SU-DHL-6 (cell line): ENCODE measurements around the gene CCER1.

Experiments
- H2AFZ ChIP-seq: fragments of 200-600 bp; sonication (generic); 2 replicates; pipeline ENCODE4 v1.6.1; 2014; ENCODE audit warnings: low read depth, mild to moderate bottlenecking, moderate library complexity, mixed read lengths, antibody characterized with exemption, low read length; ENCODE audit not compliant: severe bottlenecking
- H3F3A ChIP-seq: fragments of 200-600 bp; shearing (Covaris generic); 2 replicates; pipeline ENCODE4 v1.6.0; 2016; ENCODE audit warnings: antibody characterized with exemption, mild to moderate bottlenecking; ENCODE audit not compliant: insufficient read depth
- H3K27ac ChIP-seq: fragments of 200-600 bp; sonication (generic); 2 replicates; pipeline ENCODE4 v1.5.1; 2016; ENCODE audit warnings: low read depth, mild to moderate bottlenecking, low read length, moderate library complexity, mixed read lengths
- H3K27me3 ChIP-seq: fragments of 200-600 bp; sonication (generic), shearing (Covaris generic); 2 replicates; pipeline ENCODE4 v1.6.0; 2014; ENCODE audit warnings: mild to moderate bottlenecking, low read length
- H3K36me3 ChIP-seq: fragments of 200-600 bp; sonication (generic); 2 replicates; pipeline ENCODE4 v1.6.1; 2014; ENCODE audit warnings: mild to moderate bottlenecking, low read length, mixed read lengths
- H3K4me2 ChIP-seq: fragments of 300-600, 200-600 bp; shearing (Covaris generic), sonication (generic); 2 replicates; pipeline ENCODE4 v1.6.0; 2014; ENCODE audit warnings: low read length, low read depth, mild to moderate bottlenecking; ENCODE audit not compliant: poor library complexity, severe bottlenecking
- H3K4me3 ChIP-seq: fragments of 200-600 bp; sonication (generic); 2 replicates; pipeline ENCODE4 v1.5.1; 2014; ENCODE audit warnings: antibody characterized with exemption, low read length, mild to moderate bottlenecking, mixed read lengths; ENCODE audit not compliant: insufficient read depth, poor library complexity, severe bottlenecking
- H3K79me2 ChIP-seq: fragments of 200-600 bp; sonication (generic); 2 replicates; pipeline ENCODE4 v1.6.1; 2014; ENCODE audit warnings: mild to moderate bottlenecking, low read length, moderate library complexity; ENCODE audit not compliant: insufficient read depth
- H3K9ac ChIP-seq: fragments of 200-600 bp; sonication (generic); 2 replicates; pipeline ENCODE4 v1.7.0; 2014; ENCODE audit warnings: mild to moderate bottlenecking, low read length
- H3K9me2 ChIP-seq: fragments of 200-600 bp; sonication (generic); replicated peaks from 2 replicates; pipeline ENCODE4 v1.6.1; 2014; ENCODE audit warnings: low read length; ENCODE audit not compliant: insufficient read depth
- H3K9me3 ChIP-seq: fragments of 200-600 bp; sonication (generic); 2 replicates; pipeline ENCODE4 v1.6.1; 2014; ENCODE audit warnings: low read length, mixed read lengths; ENCODE audit not compliant: insufficient read depth
- H4K20me1 ChIP-seq: fragments of 200-600 bp; sonication (generic); 2 replicates; pipeline ENCODE4 v1.6.1; 2014; ENCODE audit warnings: low read depth, mild to moderate bottlenecking, antibody characterized with exemption, low read length, moderate library complexity, mixed read lengths
- EZH2phosphoT487 ChIP-seq: fragments of 200-600 bp; sonication (generic), shearing (Covaris generic); conservative IDR thresholded peaks from 2 replicates; pipeline ENCODE4 v1.6.1; 2018; ENCODE audit warnings: mild to moderate bottlenecking, antibody characterized with exemption, low read length, moderate library complexity, mixed read lengths
- TF ChIP-seq, protein P1 (sequence below): fragments of 200-600 bp; sonication (generic); IDR thresholded peaks from one replicate; pipeline ENCODE4 v1.5.1; 2017; ENCODE audit warnings: antibody characterized with exemption, mild to moderate bottlenecking, low read length, moderate library complexity; ENCODE audit not compliant: insufficient read depth, poor library complexity, severe bottlenecking

Gene CCER1

DNA sequence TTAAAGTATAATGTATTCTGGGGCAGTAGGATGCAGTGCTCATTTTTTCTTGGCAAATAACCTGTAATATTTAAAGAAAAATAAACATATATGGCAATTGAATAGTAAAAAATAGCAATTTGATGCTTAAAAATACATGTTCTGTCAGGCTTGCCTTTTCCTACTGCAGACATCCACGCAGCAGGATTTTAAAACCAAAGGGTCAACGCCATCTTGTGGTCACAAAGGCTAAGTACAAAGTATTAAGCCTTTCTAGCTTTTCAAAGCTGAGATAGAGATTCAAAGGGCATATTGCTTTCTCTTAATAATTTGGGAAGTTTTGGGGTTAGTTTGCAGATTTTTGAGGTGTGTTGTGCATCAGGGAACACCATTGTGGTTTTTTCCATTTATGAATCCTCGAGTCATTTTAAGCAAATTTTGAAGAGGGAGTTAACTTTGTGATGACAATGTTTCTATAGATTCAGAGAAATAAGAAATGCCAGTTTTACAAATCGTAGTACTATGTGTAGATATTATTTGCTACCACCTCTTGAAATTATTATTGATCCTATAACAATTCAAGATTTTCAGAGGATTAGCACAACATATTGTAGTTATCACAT lies 4.7 kb upstream of the CCER1 start:
- no peaks in the 10 kb centered on the region for H3K9me2 ChIP-seq

DNA sequence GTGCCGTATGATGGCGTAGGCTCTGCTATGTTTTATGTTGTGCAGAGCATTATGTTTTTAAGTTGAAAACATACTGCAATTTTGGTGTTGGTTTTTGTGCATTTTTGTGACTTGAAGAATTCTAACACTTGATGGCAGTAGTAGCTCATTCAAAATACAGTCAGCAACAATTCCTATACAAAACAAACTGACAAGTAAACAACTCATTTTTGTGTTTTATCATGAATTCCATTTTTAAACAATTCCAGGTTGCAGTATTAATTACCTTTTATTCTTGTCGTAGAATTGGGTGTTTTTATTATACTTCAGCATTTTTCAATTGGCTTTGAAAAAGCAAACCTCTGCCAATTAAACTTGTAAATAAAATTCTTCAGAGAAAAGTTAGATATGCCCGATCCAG lies 4.1 kb upstream of the CCER1 start:
- Histone ChIP-seq H3K9me3 (no peaks in the 10 kb centered on the region), H3K4me2 (no peak overlapping the region), H3K9me2 (no peaks in the 10 kb centered on the region), H4K20me1 (peaks cover 1% of the 10 kb centered on the region; the same call in 1 of the 2 replicates), H2AFZ (no peak overlapping the region), H3K9ac (no peak overlapping the region), H3K4me3 (no peak overlapping the region), H3F3A (no peaks in the 10 kb centered on the region), H3K27me3 (no peaks in the 10 kb centered on the region), H3K27ac (no peak overlapping the region), H3K36me3 (no peaks in the 10 kb centered on the region), H3K79me2 (no peaks in the 10 kb centered on the region)
- TF ChIP-seq, protein P1, sequence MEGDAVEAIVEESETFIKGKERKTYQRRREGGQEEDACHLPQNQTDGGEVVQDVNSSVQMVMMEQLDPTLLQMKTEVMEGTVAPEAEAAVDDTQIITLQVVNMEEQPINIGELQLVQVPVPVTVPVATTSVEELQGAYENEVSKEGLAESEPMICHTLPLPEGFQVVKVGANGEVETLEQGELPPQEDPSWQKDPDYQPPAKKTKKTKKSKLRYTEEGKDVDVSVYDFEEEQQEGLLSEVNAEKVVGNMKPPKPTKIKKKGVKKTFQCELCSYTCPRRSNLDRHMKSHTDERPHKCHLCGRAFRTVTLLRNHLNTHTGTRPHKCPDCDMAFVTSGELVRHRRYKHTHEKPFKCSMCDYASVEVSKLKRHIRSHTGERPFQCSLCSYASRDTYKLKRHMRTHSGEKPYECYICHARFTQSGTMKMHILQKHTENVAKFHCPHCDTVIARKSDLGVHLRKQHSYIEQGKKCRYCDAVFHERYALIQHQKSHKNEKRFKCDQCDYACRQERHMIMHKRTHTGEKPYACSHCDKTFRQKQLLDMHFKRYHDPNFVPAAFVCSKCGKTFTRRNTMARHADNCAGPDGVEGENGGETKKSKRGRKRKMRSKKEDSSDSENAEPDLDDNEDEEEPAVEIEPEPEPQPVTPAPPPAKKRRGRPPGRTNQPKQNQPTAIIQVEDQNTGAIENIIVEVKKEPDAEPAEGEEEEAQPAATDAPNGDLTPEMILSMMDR = no peak
- no peak for TF ChIP-seq EZH2phosphoT487

More for the DNA sequence above, 4.7 kb upstream of the CCER1 start:
- Histone ChIP-seq H3K9me3 (no peaks in the 10 kb centered on the region), H3K4me3 (no peak overlapping the region), H3K36me3 (no peaks in the 10 kb centered on the region), H3K9ac (no peak overlapping the region), H2AFZ (no peak overlapping the region), H4K20me1 (peaks cover 3% of the 10 kb centered on the region; the same call in 1 of the 2 replicates), H3K79me2 (no peaks in the 10 kb centered on the region), H3F3A (no peaks in the 10 kb centered on the region), H3K27me3 (no peaks in the 10 kb centered on the region), H3K27ac (no peak overlapping the region), H3K4me2 (no peak overlapping the region)
- TF ChIP-seq, protein P1 = peak; percentile 58
- TF ChIP-seq EZH2phosphoT487 = no peak

DNA sequence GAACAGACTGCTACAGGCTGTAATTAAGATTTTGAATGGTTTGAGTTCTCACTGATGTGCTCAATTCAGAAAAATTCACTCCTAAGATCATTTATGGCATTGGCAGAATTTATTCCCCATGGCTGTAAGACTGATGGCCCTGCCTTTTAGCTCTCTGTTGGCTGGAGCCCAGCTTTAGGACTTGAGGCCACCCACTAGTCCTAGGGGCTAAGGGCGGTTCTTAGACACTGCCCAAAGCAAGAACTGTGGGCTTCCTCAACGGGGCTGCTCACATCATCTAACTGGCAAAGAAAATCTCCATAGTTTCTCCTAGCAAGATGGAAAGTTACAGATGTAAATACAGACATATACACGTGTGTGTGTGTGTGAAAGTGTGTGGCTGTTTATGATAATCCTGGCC lies 3.4 kb upstream of the CCER1 start:
- Histone ChIP-seq H3K4me3 (no peak overlapping the region), H4K20me1 (no peaks in the 10 kb centered on the region), H3K9me2 (no peaks in the 10 kb centered on the region), H3K36me3 (no peaks in the 10 kb centered on the region), H3K27me3 (no peaks in the 10 kb centered on the region), H3K79me2 (no peaks in the 10 kb centered on the region), H3K4me2 (no peak overlapping the region), H3K27ac (no peak overlapping the region), H3F3A (no peaks in the 10 kb centered on the region), H3K9ac (no peak overlapping the region), H3K9me3 (no peaks in the 10 kb centered on the region), H2AFZ (no peak overlapping the region)
- TF ChIP-seq, protein P1 = no peak
- no peak for TF ChIP-seq EZH2phosphoT487
